NCI-H446 treated with DMSO at 0.1 percent for 48 hours (cell line): Measurements from ENCODE around the gene TNS3.

Experiments
- DNase-seq: peaks from one replicate; lab custom pipeline; 2025; lab: John Stamatoyannopoulos, UW

The TNS3 gene

GRCh38 chr7:47407136-47407535 lies 174.8 kb downstream of the TNS3 start:
- no peak for DNase-seq

GRCh38 chr7:47406801-47407129 lies 175.1 kb downstream of the TNS3 start:
- DNase-seq = no peak

GRCh38 chr7:47405921-47406800 lies 175.8 kb downstream of the TNS3 start:
- DNase-seq = no peak

GRCh38 chr7:47405286-47405904 lies 176.5 kb downstream of the TNS3 start:
- no peak for DNase-seq

- no peak for DNase-seq
Measured at GRCh38 chr7:47404010-47404409, 177.9 kb downstream of the TNS3 start.

GRCh38 chr7:47402941-47403866 lies 178.7 kb downstream of the TNS3 start:
- DNase-seq = no peak

GRCh38 chr7:47401611-47402570 lies 180.0 kb downstream of the TNS3 start:
- no peak for DNase-seq

- no peak for DNase-seq
Measured at GRCh38 chr7:47400741-47401206, 181.1 kb downstream of the TNS3 start.

- DNase-seq = no peak
Measured at GRCh38 chr7:47400001-47400400, 181.9 kb downstream of the TNS3 start.

GRCh38 chr7:47394751-47395252 lies 187.1 kb downstream of the TNS3 start:
- no peak for DNase-seq

- no peak for DNase-seq
Measured at GRCh38 chr7:47394216-47394615, 187.7 kb downstream of the TNS3 start.

- DNase-seq = no peak
Measured at GRCh38 chr7:47393406-47393805, 188.5 kb downstream of the TNS3 start.

GRCh38 chr7:47392241-47392759 lies 189.6 kb downstream of the TNS3 start:
- no peak for DNase-seq

- DNase-seq = no peak
Measured at GRCh38 chr7:47391726-47392125, 190.2 kb downstream of the TNS3 start.

GRCh38 chr7:47390914-47391313 lies 191.0 kb downstream of the TNS3 start:
- no peak for DNase-seq

- DNase-seq = no peak
Measured at GRCh38 chr7:47389923-47390630, 191.8 kb downstream of the TNS3 start.

- DNase-seq = no peak
Measured at GRCh38 chr7:47389171-47389922, 192.6 kb downstream of the TNS3 start.

GRCh38 chr7:47387506-47387905 lies 194.4 kb downstream of the TNS3 start:
- DNase-seq = no peak

- no peak for DNase-seq
Measured at GRCh38 chr7:47386273-47386835, 195.6 kb downstream of the TNS3 start.
